GM19043 (cell line): ENCODE data around the gene SOCS6.
"Not testable (repeated sequence)": the region's sequence is repeated elsewhere in the genome, so short reads cannot be mapped to it uniquely, and the experiment has no call there.

Experiments used
- ATAC-seq: cut with Tn5 transposase; IDR thresholded peaks from one replicate; pipeline ENCODE4 v1.9.1; 2021; ENCODE audit warnings: low read depth; ENCODE audit not compliant: unreplicated experiment

SOCS6 gene

GRCh38 chr18:70354080-70354479 is 65.2 kb downstream of the SOCS6 start:
- no peak for ATAC-seq

GRCh38 chr18:70354771-70355170 is 65.9 kb downstream of the SOCS6 start:
- ATAC-seq: no peak

- ATAC-seq: no peak
These were observed 67.0 kb downstream of the SOCS6 start for GRCh38 chr18:70355620-70356385.

- ATAC-seq: peak; percentile 62
These were observed 69.2 kb downstream of the SOCS6 start for GRCh38 chr18:70358105-70358406.

GRCh38 chr18:70359071-70359470 is 70.2 kb downstream of the SOCS6 start:
- ATAC-seq: no peak

GRCh38 chr18:70362258-70362657 is 73.4 kb downstream of the SOCS6 start:
- no peak for ATAC-seq

GRCh38 chr18:70363861-70364260 is 75.0 kb downstream of the SOCS6 start:
- no peak for ATAC-seq

- no peak for ATAC-seq
These were observed 76.5 kb downstream of the SOCS6 start for GRCh38 chr18:70365361-70365760.

GRCh38 chr18:70366174-70366573 is 77.3 kb downstream of the SOCS6 start:
- no peak for ATAC-seq

- no peak for ATAC-seq
These were observed 77.8 kb downstream of the SOCS6 start for GRCh38 chr18:70366670-70367069.

- not testable (repeated sequence) for ATAC-seq
These were observed 78.5 kb downstream of the SOCS6 start for GRCh38 chr18:70367344-70367743.

- no peak for ATAC-seq
These were observed 80.1 kb downstream of the SOCS6 start for GRCh38 chr18:70368903-70369302.

GRCh38 chr18:70370762-70371733 is 82.2 kb downstream of the SOCS6 start:
- no peak for ATAC-seq

GRCh38 chr18:70371908-70372307 is 83.1 kb downstream of the SOCS6 start:
- ATAC-seq: no peak

- no peak for ATAC-seq
These were observed 83.7 kb downstream of the SOCS6 start for GRCh38 chr18:70372450-70373041.

- no peak for ATAC-seq
These were observed 84.2 kb downstream of the SOCS6 start for GRCh38 chr18:70373042-70373519.

GRCh38 chr18:70374154-70374553 is 85.3 kb downstream of the SOCS6 start:
- ATAC-seq: no peak

GRCh38 chr18:70376137-70376913 is 87.5 kb downstream of the SOCS6 start:
- ATAC-seq: no peak

GRCh38 chr18:70376914-70377258 is 88.0 kb downstream of the SOCS6 start:
- ATAC-seq: no peak

GRCh38 chr18:70377317-70377799 is 88.5 kb downstream of the SOCS6 start:
- ATAC-seq: no peak
